ENCODE measurements around the gene SAMSN1. TPM values are rescaled to one million over a fixed set of nuclear protein-coding genes. Genes with fewer than 3 reads are reported as not detected.

SAMSN1 gene
- polyA plus RNA-seq, 1 donor (not counting 4 experiments of a cell fraction or from before 2014, with no cell fraction given) = not detected

- Histone ChIP-seq H3K36me3 (ENCODE audit: control insufficient read depth in 2 of 2, extremely low read depth in 1 of 2, insufficient read depth in 2 of 2, low read length in 2 of 2) (no peaks in the 10 kb centered on the region), H3K4me2 (ENCODE audit: control insufficient read depth, extremely low read depth, insufficient read depth, low read depth, low read length) (no peak overlapping the region), H3K4me1 (ENCODE audit: control insufficient read depth, extremely low read depth, insufficient read depth, low read length) (no peaks in the 10 kb centered on the region), H4K20me1 (ENCODE audit: control insufficient read depth, extremely low read depth, insufficient read depth, low read length) (no peaks in the 10 kb centered on the region), H3K4me3 (ENCODE audit: control insufficient read depth in 2 of 3, extremely low read depth in 1 of 3, insufficient read depth in 2 of 3, low read depth in 1 of 3, low read length in 3 of 3) (no peak overlapping the region), H3K79me2 (ENCODE audit: control insufficient read depth, insufficient read depth, low read length) (no peaks in the 10 kb centered on the region), H3K9me1 (ENCODE audit: control insufficient read depth, extremely low read depth, insufficient read depth, low read length) (no peaks in the 10 kb centered on the region), H3K9me3 (ENCODE audit: control insufficient read depth, low read depth, low read length) (no peaks in the 10 kb centered on the region), H3K9ac (ENCODE audit: control insufficient read depth, extremely low read depth, insufficient read depth, low read length) (no peak overlapping the region), H3K27ac (ENCODE audit: control insufficient read depth, insufficient read depth, low read length) (no peak overlapping the region), H3K27me3 (ENCODE audit: control insufficient read depth, extremely low read depth, insufficient read depth, low read length) (no peaks in the 10 kb centered on the region), H2AFZ (ENCODE audit: control insufficient read depth, low read length) (no peak overlapping the region)
- TF ChIP-seq CTCF (optimal IDR thresholded peaks at IDR 0.05 in 1 of 3, IDR thresholded peaks at IDR 0.05 in 1 of 3, conservative IDR thresholded peaks at IDR 0.05 in 1 of 3; ENCODE audit: extremely low read depth in 1 of 3, insufficient read depth in 2 of 3, low read length in 3 of 3) (no peak), EZH2 (IDR thresholded peaks at IDR 0.05; ENCODE audit: low read length) (no peak)
- FAIRE-seq (no peak), DNase-seq (ENCODE audit: low read depth, low spot score) (no peak)
- dilution Hi-C loops (cut with MboI; ENCODE audit: extremely low pct_ligation_motif_present, low sequenced_read_pairs) = no loop called here
Measured at GRCh38 chr21:14491269-14491681, 54.8 kb downstream of the SAMSN1 start.

DNA sequence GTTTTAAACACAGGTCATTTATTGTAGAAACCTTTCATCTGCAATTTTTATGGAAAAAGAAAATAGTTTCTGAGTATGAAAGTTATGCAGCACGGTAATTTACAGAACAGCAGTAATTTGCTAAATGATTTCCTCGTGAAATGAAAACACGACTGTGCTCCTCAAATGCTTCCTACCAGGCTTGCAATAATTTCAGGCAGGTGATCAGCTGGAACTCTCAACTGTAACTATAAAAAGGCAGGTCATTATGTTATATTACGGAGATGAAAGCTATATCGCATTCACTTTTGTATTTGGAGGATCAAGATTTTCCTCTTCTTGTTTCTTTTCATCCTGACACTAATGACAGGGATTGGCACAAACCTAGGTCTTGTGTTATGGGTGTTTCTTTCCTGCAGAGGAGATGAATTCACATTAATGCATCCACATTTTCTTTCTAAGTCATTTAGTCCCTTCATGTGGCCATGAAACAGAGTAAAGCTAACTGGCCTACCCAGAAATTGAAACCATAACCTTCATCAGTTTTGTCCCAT, 57.4 kb downstream of the SAMSN1 start:
- Histone ChIP-seq H3K4me2 (ENCODE audit: control insufficient read depth, extremely low read depth, insufficient read depth, low read depth, low read length) (no peak overlapping the region), H3K79me2 (ENCODE audit: control insufficient read depth, insufficient read depth, low read length) (no peaks in the 10 kb centered on the region), H3K9me3 (ENCODE audit: control insufficient read depth, low read depth, low read length) (no peaks in the 10 kb centered on the region), H3K9ac (ENCODE audit: control insufficient read depth, extremely low read depth, insufficient read depth, low read length) (no peak overlapping the region), H3K36me3 (ENCODE audit: control insufficient read depth in 2 of 2, extremely low read depth in 1 of 2, insufficient read depth in 2 of 2, low read length in 2 of 2) (no peaks in the 10 kb centered on the region), H3K4me3 (ENCODE audit: control insufficient read depth in 2 of 3, extremely low read depth in 1 of 3, insufficient read depth in 2 of 3, low read depth in 1 of 3, low read length in 3 of 3) (no peak overlapping the region), H2AFZ (ENCODE audit: control insufficient read depth, low read length) (no peak overlapping the region), H3K27me3 (ENCODE audit: control insufficient read depth, extremely low read depth, insufficient read depth, low read length) (no peaks in the 10 kb centered on the region), H3K9me1 (ENCODE audit: control insufficient read depth, extremely low read depth, insufficient read depth, low read length) (no peaks in the 10 kb centered on the region), H4K20me1 (ENCODE audit: control insufficient read depth, extremely low read depth, insufficient read depth, low read length) (no peaks in the 10 kb centered on the region), H3K4me1 (ENCODE audit: control insufficient read depth, extremely low read depth, insufficient read depth, low read length) (no peaks in the 10 kb centered on the region), H3K27ac (ENCODE audit: control insufficient read depth, insufficient read depth, low read length) (no peak overlapping the region)
- DNase-seq (ENCODE audit: low read depth, low spot score) (no peak), FAIRE-seq (no peak)
- dilution Hi-C loops (cut with MboI; ENCODE audit: extremely low pct_ligation_motif_present, low sequenced_read_pairs) = no loop called here
- no peak for TF ChIP-seq CTCF (optimal IDR thresholded peaks at IDR 0.05 in 1 of 3, IDR thresholded peaks at IDR 0.05 in 1 of 3, conservative IDR thresholded peaks at IDR 0.05 in 1 of 3; ENCODE audit: extremely low read depth in 1 of 3, insufficient read depth in 2 of 3, low read length in 3 of 3)
- TF ChIP-seq EZH2 (IDR thresholded peaks at IDR 0.05; ENCODE audit: low read length) = no peak

All from keratinocyte (primary cell).